Fibroblast of the conjunctiva (primary cell): ENCODE results near the gene INPP4A.
"Not testable (repeated sequence)": the region's sequence is repeated elsewhere in the genome, so short reads cannot be mapped to it uniquely, and the experiment has no call there.

Source experiments
- DNase-seq: peaks from one replicate; pipeline ENCODE4 v3.0.0-alpha.2; 2010; ENCODE audit warnings: low read depth

INPP4A gene

GRCh38 chr2:98444436-98445176 lies at the start of gene INPP4A:
TSS of gene INPP4A (plus strand) at chr2:98444858. CDS start at chr2:98520049, 75,191 bp downstream.
- DNase-seq, result peak; percentile 18

- DNase-seq, result no peak
Measured at GRCh38 chr2:98395977-98396376, 48.7 kb upstream of the INPP4A start.

- DNase-seq, result no peak
Measured at GRCh38 chr2:98396745-98397355, 47.8 kb upstream of the INPP4A start.

GRCh38 chr2:98399140-98399539 lies 45.5 kb upstream of the INPP4A start:
- no peak for DNase-seq

- DNase-seq, result no peak
Measured at GRCh38 chr2:98403878-98404277, 40.8 kb upstream of the INPP4A start.

- no peak for DNase-seq
Measured at GRCh38 chr2:98404556-98405250, 40.0 kb upstream of the INPP4A start.

- DNase-seq, result no peak
Measured at GRCh38 chr2:98405301-98405700, 39.4 kb upstream of the INPP4A start.

- DNase-seq, result no peak
Measured at GRCh38 chr2:98408155-98408554, 36.5 kb upstream of the INPP4A start.

GRCh38 chr2:98412751-98413458 lies 31.8 kb upstream of the INPP4A start:
- peak; percentile 33 for DNase-seq

GRCh38 chr2:98414246-98414645 lies 30.4 kb upstream of the INPP4A start:
- not testable (repeated sequence) for DNase-seq

- not testable (repeated sequence) for DNase-seq
Measured at GRCh38 chr2:98415719-98416248, 28.9 kb upstream of the INPP4A start.

- no peak for DNase-seq
Measured at GRCh38 chr2:98416383-98417159, 28.1 kb upstream of the INPP4A start.

- DNase-seq, result no peak
Measured at GRCh38 chr2:98419544-98419943, 25.1 kb upstream of the INPP4A start.

GRCh38 chr2:98419977-98420725 lies 24.5 kb upstream of the INPP4A start:
- no peak for DNase-seq

GRCh38 chr2:98422449-98422848 lies 22.2 kb upstream of the INPP4A start:
- DNase-seq, result no peak

- DNase-seq, result no peak
Measured at GRCh38 chr2:98426771-98427170, 17.9 kb upstream of the INPP4A start.

- DNase-seq, result no peak
Measured at GRCh38 chr2:98432145-98432544, 12.5 kb upstream of the INPP4A start.

GRCh38 chr2:98433363-98433964 lies 11.2 kb upstream of the INPP4A start:
- no peak for DNase-seq

GRCh38 chr2:98434492-98434891 lies 10.2 kb upstream of the INPP4A start:
- DNase-seq, result no peak

- DNase-seq, result not testable (repeated sequence)
Measured at GRCh38 chr2:98435670-98436069, 9.0 kb upstream of the INPP4A start.
